SH-SY5Y (cell line): ENCODE data around the gene ALPL.

Experiments
- GATA2 ChIP-seq: IDR thresholded peaks from 2 replicates; pipeline ENCODE4 v1.6.1; 2011; ENCODE audit warnings: mild to moderate bottlenecking, low read depth, low read length
- GATA3 ChIP-seq: IDR thresholded peaks from 2 replicates; pipeline ENCODE4 v1.6.1; 2011; ENCODE audit warnings: low read depth, mild to moderate bottlenecking, low read length, moderate library complexity

- TF ChIP-seq GATA2 (no peak), GATA3 (no peak)
These were observed 67.6 kb downstream of the ALPL start for GRCh38 chr1:21576798-21577187.
